TTC549 (cell line): ENCODE results near the gene HSPB1.
A peak's percentile ranks its signal among the peaks of the same experiment; 100 is the strongest.
"Not testable (repeated sequence)": the region's sequence is repeated elsewhere in the genome, so short reads cannot be mapped to it uniquely, and the experiment has no call there.

Experiments
- FAIRE-seq: peaks from 2 replicates; lab custom pipeline; 2012; peaks lifted over from hg19 to GRCh38; lab: Jason Lieb, UNC

The HSPB1 gene

DNA sequence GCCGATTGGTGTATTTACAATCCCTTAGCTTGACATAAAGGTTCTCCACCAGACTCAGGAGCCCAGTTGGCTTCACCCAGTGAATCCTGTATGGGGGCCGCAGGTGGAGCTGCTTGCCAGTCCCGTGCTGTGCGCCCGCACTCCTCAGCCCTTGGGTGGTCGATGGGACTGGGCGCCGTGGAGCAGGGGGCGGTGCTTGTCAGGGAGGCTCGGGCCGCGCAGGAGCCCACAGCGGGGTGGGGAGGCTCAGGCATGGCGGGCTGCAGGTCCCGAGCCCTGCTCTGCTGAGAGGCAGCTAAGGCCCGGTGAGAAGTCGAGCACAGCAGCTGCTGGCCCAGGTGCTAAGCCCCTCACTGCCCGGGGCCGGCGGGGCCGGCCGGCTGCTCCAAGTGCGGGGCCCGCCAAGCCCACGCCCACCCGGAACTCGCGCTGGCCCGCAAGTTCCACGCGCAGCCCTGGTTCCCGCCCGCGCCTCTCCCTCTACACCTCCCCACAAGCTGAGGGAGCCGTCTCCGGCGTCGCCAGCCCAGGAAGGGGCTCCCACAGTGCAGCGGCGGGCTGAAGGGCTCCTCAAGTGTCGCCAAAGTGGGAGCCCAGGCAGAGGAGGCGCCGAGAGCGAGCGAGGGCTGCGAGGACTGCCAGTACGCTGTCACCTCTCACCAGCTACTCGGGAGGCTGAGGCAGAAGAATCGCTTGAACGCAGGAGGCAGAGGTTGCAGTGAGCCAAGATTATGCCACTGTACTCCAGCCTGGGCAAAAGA lies 7.0 kb downstream of the HSPB1 start:
- FAIRE-seq: not testable (repeated sequence)

DNA sequence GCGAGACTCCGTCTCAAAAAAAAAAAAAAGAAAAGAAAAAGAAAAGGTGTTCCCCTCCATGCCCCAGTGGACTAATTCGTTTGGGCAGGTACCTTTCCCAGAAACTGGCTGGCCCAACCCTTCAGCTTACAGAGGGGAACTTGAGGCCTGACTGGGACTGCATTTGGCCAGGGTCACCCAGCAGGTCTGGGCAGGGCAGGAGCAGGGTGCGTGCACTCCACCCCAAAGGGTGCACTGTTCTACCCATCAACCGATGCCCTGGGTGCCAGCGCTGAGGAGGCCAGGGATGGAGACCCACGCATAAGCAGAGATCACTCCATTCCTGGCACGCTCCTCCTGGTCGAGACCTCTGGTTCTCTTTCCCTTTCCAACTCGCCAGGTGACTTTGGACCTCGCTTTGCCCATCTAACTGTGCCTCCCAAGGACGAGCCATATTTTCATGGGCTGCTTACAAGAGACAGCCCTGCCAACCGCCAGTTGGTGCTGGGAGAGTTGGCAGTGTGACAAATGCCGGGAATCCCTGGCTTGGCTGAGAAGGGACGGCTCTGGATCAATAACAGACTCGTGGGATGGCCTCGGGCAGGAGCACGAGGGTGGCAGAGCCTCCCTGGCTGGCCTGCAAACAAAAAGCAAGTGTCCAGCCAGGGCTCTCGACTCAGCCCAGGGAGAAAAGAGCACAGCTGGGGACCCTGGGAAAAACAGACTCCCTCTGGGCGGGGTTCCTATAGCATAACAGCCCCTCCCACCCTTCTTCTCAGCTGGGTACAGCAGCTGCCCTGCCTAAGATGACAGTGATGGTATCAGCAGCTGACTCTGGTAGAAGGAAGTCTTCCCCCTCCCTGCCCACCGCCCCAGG lies 7.9 kb downstream of the HSPB1 start:
- FAIRE-seq: no peak

DNA sequence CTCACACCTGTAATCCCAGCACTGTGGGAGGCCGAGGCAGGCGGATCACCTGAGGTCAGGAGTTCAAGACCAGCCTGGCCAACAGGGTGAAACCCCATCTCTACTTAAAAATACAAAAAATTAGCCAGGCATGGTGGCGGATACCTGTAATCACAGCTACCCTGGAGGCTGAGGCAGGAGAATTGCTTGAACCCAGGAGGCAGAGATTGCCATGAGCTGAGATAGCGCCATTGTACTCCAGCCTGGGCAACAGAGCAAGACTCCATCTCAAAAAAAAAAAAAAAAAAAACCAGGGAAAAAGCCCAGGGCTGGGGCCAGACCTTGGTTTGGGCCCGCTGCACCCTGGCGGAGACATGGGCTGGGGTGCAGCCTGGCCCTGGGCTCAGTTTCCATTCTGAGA lies 9.4 kb downstream of the HSPB1 start:
- not testable (repeated sequence) for FAIRE-seq

DNA sequence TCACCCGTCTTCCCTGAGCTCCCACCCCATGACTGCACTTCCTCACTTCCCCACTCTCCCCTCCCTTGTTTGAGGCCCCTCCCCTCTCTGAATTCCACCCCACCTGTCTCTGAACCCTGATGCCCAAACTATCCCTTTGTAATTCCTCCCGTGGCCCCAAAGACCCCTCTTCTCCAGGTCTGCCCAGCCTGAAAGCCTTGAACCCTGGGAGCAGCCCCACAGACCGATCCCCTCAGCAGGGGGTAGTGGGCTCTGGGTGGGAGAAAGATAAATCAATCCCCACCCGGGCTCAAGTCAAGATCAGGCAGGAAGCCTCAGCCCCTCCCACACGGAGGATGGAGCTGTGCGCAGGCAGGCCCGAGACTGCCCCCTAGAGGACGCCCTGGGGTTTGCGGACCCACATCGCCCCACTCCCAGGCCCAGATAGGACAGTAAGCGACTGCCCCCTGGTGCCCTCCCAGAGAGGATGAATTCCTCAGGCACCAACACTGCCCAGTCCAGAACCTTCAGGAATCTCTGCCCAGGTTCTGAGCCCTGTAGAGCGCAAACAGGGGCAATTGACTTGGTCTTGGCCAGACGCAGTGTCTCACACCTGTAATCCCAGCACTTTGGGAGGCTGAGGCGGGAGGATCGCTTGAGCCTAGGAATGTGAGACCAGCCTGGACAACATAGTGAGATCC lies 11.7 kb downstream of the HSPB1 start:
- FAIRE-seq: no peak

DNA sequence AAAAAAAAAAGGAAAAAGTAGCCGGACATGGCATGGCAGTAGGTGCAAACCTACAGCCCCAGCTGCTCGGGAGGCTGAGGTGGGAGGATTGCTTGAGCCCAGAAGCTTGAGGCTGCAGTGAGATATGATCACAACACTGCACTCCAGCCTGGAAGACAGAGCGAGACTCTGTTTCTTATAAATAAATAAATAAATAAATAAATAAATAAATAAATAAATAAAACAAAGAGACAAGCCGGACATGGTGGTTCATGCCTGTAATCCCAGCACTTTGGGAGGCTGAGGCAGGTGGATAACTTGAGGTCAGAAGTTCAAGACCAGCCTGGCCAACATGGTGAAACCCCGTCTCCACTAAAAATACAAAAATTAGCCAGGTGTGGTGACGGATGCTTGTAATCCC lies 12.3 kb downstream of the HSPB1 start:
- FAIRE-seq: not testable (repeated sequence)

DNA sequence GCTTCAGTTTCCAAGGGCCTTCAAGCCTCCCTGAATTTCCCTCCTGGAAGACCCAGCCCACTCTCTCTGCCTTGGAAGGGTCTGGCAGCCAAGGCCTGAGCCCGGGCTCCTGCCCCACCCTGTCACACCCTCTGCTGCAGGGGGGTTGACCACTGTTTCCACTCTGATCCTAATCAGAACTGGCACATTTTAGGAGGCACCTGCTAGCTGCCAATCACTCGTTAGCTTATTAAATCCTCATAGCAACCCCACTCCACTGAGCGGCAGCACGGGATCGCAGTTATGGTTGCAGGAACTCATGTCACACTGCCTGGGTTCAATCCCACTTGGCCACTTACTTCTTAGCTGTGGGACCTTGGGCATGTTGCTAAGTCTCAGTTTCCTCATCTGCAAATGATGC lies 12.9 kb downstream of the HSPB1 start:
- no peak for FAIRE-seq

DNA sequence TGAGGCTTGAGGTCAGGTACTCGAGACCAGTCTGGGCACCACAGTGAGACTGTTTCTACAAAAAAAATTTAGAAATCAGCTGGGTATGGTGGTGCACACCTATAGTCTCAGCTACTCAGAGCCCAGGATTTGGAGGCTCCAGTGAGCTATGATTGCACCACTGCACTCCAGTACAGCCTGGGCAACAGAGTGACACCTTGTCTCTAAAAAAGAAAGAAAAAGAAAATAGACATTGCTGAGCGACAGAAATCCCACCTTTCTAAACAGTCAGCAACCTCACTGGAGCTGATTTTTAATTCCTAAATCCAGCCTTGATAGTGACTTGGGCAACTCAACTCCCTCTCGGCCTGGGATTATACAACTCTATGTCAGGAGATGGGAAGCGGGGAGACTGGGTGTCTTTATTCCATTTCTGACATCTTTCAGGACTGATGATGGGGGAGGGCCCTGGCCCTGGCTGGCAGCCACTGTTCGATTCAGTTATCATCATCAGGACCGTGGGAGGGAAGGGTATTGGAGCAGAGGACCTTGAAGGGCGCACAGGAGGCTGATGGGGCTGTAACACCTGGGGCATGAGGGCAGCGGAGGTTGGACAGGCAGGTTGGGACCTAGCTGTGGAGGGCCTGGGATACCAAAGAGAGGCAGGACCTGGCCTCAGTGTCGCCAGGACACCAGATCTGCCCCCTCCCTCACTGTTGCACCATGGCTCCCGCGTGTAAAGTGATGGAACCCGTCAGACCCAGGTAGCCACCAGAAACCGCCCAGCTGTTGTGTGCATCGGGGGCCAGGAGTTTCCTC lies 14.7 kb downstream of the HSPB1 start:
- no peak for FAIRE-seq

DNA sequence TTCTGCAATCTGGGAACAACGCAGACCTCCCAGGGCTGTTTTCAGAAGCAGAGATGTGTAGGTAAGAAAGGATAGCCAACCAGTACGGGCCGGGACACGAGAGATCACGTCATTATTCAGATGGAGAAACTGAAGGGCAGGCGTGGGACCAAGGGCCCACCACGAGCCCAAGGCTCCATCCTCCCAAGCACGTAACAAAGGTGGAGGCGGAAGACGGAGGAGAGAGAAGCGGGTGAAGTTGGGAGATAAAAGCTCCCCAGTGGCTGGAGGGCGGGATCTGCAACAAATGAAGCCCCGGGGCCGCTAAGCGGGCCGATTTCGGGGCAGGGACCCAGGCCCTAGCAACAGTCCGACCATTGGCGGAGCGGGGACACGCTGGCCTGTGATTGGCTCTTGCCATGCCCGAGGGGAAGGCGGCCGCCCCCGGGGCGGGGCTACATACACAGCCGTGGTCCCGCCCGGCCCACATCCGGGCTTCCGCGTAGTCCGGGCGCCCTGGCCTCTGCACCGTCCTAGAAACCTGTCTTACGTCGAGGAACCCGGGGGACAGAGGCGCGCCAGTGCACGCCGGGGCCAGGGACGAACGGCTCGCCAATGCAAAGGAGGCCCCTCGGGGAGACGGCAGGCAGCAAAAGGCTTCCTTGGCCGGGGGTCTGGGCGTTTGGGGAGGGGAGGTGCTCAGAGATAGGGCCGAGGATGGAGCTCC lies 15.5 kb downstream of the HSPB1 start:
- FAIRE-seq: peak; percentile 62

DNA sequence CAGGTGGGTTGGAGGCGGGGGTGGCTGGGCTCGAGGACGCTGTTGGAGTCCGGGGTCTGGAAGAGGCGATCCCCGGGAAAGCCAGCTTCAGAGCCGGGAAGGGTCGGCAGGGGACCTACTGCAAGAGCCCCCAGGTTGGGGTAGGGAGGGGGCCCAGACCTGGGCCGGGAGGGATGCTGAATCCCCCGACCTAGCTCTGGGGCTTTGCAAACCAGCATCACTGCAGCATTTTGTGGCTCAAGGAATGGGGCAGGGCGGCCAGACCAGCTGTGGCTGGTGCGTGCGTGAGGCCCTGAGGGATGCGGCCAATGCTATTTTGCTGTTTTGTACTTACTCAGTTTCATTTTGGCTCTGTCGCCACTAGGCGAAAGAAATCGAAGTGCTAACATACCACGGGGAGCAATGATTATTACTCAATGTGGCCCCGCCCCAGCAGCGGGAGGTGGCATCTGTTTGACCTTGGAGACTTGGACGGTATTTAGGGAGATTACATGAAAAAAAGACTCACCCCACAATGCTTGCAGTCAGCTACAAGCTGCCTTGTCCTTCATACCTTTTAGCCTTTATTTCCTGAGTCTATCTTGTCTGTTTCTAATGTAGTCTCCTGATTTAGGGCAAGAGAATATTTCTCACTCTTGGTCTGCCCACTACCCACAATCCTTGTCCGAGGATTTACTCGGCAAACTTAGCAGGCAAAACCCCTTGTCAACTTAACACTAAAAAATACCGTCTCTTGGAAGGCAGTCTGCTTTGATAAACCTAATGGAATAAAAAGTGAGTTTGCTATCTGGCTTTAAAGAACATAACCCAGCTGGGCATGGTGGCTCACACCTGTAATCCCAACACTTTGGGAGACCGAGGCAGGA lies 16.2 kb downstream of the HSPB1 start:
- no peak for FAIRE-seq

DNA sequence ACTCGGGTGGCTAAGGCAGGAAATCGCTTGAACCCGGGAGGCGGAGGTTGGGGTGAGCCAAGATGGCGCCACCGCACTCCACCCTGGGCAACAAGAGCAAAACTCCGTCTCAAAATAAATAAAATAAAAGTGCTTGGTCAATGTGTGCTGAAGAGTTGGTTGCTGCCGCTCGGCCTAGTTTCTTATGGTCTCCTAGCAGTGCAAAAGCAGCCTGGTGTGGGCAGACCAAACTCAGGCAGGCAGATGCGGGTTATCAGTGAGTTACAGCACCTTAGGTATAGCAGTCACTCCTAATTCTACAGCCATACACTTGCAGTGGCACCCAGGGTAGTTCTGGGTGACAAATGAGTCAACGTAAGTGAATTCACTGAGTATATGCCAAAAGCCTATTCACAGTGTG lies 22.6 kb downstream of the HSPB1 start:
- no peak for FAIRE-seq

DNA sequence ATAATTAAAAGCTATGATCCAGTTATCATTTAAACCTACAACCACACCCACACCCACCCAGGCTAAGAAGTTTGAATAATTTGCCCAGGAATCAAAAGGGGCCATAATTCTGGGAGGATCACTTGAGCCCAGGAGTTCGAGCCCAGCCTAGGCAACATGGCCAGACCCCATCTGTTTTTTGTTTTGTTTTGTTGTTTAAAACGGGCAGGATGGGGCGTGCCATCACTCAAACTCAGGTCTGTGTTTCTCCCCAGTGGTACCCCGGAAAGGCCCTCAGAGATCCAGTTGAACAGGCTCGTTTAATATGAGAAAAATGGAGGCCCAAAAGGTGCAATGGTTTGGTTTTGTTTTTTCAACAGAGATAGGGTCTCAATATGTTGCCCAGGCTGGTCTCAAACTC lies 23.3 kb downstream of the HSPB1 start:
- FAIRE-seq: no peak

DNA sequence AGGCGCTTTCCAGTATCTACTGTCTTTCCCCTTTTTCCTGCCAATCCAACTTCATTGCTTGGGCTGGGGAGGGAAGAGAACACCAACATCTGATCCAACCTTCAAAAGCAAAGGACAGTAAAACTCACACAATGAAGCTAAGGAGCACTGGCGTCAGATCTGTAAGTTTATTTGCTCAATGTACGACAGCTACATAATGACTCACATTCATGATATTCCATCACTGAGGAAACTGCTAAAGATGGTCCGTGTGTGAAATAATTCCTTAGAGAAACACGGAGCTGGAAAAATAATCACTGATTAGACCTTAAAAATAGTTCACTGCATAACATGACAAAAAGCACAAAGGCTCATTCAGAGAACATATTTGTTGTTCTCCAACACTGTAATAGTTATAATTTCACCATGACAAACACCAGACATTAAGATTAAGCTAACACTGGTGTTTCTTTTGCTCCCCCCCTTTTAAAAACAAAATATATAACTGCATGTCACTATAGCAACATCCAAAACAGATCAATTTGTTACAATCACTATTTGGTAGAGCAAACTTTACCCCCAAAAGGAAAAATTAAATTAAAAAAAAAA lies 24.3 kb downstream of the HSPB1 start:
- FAIRE-seq: no peak

DNA sequence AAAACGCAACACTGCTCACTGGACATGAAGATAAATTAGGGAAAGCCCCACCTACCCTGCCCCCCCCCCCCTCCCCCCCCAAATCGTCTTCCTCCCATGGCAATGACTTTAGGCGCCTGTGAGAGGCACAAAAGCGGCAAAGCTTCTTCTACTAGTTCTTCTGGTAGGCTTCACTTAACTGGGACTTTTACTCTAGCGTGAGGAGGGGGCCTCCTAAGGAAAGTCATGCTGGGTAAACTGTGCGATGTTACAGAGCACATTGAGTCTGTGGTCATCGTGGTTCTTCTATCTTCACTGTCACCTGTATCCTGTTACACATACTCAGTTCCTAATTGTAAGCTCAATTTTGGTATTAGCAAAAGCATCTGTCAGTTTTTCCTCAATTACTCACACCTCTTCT lies 25.1 kb downstream of the HSPB1 start:
- FAIRE-seq: no peak

DNA sequence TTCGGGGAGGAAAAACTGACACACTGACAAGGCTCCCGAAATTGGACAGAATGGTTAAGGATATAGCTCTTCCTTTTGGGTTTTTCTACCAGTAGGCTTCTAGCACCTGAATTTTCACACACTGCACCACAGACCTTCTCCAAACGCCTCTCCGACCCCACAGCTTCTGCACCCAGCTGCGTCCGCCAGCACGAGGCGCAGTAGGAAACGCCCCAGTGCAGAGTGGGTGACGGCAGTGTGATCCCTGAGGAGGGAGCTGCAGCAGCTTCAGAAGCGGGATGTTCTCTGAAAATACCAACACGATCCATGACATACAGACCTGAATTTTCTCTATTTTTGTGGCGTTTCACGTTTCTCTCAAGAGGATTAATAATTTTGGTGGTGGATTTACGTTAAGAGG lies 25.9 kb downstream of the HSPB1 start:
- FAIRE-seq: no peak

DNA sequence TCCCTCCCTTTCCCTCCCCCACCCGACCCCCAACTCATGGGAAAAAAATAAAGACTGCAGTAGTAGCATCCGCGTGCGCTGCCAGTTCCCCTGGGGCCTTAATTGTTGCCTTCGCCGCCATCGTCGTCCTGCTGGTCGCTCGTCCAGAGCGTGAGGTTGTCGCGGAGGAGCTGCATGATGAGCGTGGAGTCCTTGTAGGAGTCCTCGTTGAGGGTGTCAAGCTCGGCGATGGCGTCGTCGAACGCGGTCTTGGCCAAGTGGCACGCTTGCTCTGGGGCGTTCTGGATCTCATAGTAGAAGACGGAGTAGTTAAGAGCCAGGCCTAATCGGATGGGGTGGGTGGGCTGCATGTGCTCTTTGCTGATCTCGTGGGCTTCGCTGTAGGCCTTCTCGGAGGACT lies 27.0 kb downstream of the HSPB1 start:
- no peak for FAIRE-seq

DNA sequence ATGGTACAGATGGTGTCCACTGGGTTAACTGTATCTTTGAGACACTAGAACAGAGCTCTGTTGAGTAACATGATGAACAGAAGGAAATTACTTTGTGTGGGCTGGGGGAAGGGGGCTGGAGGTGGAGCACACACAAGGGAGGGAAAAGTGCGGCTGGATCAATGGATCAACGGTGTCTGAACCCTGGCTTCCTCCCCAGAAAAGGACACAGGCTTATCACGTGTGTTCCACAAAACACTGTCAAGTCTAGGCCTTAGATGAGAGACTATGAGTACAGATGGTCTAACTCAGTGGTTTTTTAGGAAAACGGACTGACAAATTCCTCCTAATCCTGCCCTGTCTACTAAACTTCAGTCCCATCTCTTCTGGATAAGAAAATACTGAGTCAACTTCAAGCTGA lies 27.8 kb downstream of the HSPB1 start:
- FAIRE-seq: no peak

DNA sequence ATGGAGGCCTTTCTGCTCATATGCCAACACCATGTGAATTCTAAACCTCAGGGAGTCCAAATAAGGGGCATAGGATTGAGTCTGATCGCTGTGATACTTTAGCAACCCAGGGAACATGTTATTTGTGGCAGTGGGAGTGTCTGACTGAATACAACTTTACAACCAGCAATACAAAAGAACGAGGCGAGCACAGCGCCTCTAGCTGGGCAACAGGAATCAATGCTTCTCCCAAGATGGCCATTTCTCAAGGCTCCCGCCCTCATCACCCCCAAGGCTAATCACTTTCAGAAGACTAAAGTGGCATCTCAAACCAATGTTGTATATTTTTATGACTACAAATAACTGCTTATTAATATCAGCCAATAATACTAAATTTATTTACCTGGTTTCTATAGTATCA lies 28.2 kb downstream of the HSPB1 start:
- no peak for FAIRE-seq

DNA sequence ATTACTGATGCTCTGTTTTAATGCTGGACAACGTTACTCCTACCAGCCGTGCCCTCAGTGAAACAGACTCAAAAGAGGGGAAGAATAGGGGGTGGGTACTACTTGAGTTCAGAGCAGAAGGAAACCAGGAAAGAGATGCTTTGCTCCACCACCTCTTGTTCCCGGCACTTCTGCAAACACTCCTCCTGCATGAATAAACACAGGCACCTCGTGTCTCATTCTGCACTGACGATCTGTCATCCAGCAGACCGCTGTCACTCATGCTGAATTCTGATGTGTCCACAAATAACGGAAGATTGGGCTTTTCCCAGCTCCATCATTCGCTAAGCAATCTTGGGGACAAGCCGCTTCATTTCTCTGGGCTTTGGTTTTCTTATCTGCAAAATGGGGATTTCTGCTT lies 29.6 kb downstream of the HSPB1 start:
- FAIRE-seq: no peak

DNA sequence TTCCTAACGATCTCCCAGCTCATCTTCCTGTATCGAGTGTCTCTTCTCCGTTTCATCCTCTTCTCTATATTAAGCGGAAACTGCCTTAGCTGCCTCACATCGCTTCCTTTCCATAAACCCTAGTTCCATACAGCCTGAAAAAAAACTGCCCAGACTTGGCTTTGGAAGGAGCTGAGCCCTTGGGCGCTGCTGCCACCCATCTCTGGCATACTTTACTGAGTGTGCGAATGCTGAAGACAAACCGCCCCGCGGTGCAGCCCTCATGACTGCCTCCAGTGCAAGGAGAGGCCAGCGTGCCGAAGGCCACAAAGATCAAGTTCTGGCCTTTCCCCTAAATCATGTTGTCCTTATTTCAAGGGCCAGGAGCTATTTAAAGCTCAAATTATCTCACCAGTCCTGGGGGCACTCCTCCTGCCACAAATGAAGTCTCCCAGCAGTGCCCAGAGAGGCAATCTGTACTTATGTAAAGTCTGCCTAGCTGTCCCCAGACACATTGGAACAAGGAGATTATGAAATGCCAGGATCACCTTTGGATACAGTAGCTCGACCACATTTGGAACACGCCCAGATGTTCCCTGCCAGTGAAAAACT lies 31.1 kb downstream of the HSPB1 start:
- FAIRE-seq: no peak
